Measurements from ENCODE around the gene LDLRAD4.

The LDLRAD4 gene

GRCh38 chr18:13285874-13286273 is 67.3 kb downstream of the LDLRAD4 start:
- no peak for DNase-seq (ENCODE audit: low spot score)

GRCh38 chr18:13286456-13287125 is 68.0 kb downstream of the LDLRAD4 start:
- DNase-seq (ENCODE audit: low spot score) = no peak

GRCh38 chr18:13287372-13287771 is 68.8 kb downstream of the LDLRAD4 start:
- DNase-seq (ENCODE audit: low spot score) = no peak

- no peak for DNase-seq (ENCODE audit: low spot score)
Measured at GRCh38 chr18:13288509-13289133, 70.1 kb downstream of the LDLRAD4 start.

GRCh38 chr18:13289481-13290205 is 71.1 kb downstream of the LDLRAD4 start:
- peak; percentile 77 for DNase-seq (ENCODE audit: low spot score)

- DNase-seq (ENCODE audit: low spot score) = no peak
Measured at GRCh38 chr18:13290856-13291271, 72.3 kb downstream of the LDLRAD4 start.

GRCh38 chr18:13291299-13291698 is 72.7 kb downstream of the LDLRAD4 start:
- DNase-seq (ENCODE audit: low spot score) = no peak

GRCh38 chr18:13291745-13292447 is 73.3 kb downstream of the LDLRAD4 start:
- DNase-seq (ENCODE audit: low spot score) = no peak

GRCh38 chr18:13292736-13293135 is 74.2 kb downstream of the LDLRAD4 start:
- no peak for DNase-seq (ENCODE audit: low spot score)

GRCh38 chr18:13294309-13294708 is 75.7 kb downstream of the LDLRAD4 start:
- no peak for DNase-seq (ENCODE audit: low spot score)

GRCh38 chr18:13295894-13296293 is 77.3 kb downstream of the LDLRAD4 start:
- DNase-seq (ENCODE audit: low spot score) = no peak

GRCh38 chr18:13296867-13297574 is 78.5 kb downstream of the LDLRAD4 start:
- DNase-seq (ENCODE audit: low spot score) = no peak

GRCh38 chr18:13298262-13298661 is 79.7 kb downstream of the LDLRAD4 start:
- no peak for DNase-seq (ENCODE audit: low spot score)

GRCh38 chr18:13300029-13300428 is 81.5 kb downstream of the LDLRAD4 start:
- no peak for DNase-seq (ENCODE audit: low spot score)

GRCh38 chr18:13300796-13301195 is 82.2 kb downstream of the LDLRAD4 start:
- DNase-seq (ENCODE audit: low spot score) = no peak

- DNase-seq (ENCODE audit: low spot score) = no peak
Measured at GRCh38 chr18:13302040-13302439, 83.5 kb downstream of the LDLRAD4 start.

- no peak for DNase-seq (ENCODE audit: low spot score)
Measured at GRCh38 chr18:13302457-13303225, 84.1 kb downstream of the LDLRAD4 start.

- DNase-seq (ENCODE audit: low spot score) = peak; percentile 35
Measured at GRCh38 chr18:13303756-13304364, 85.3 kb downstream of the LDLRAD4 start.

GRCh38 chr18:13305301-13305700 is 86.7 kb downstream of the LDLRAD4 start:
- DNase-seq (ENCODE audit: low spot score) = no peak

- no peak for DNase-seq (ENCODE audit: low spot score)
Measured at GRCh38 chr18:13306583-13306982, 88.0 kb downstream of the LDLRAD4 start.

- no peak for DNase-seq (ENCODE audit: low spot score)
Measured at GRCh38 chr18:13308369-13308768, 89.8 kb downstream of the LDLRAD4 start.
